H9 (cell line): ENCODE data around the gene RNF145. TPM values are rescaled to one million over a fixed set of nuclear protein-coding genes. Genes with fewer than 3 reads are reported as not detected.

ENCODE experiments used
- DNase-seq: peaks from one replicate; pipeline ENCODE4 v3.0.0-alpha.2; 2017
- H2AFZ ChIP-seq: one replicate; pipeline ENCODE4 v1.6.1; 2013; ENCODE audit warnings: mild to moderate bottlenecking, low read length, control low read depth, moderate library complexity
- H2AK5ac ChIP-seq: 2 replicates; pipeline ENCODE4 v1.6.1; 2013; ENCODE audit warnings: low read length, control low read depth, mixed read lengths; ENCODE audit not compliant: insufficient read length
- H2BK120ac ChIP-seq: one replicate; pipeline ENCODE4 v1.6.1; 2013; ENCODE audit warnings: low read depth, mild to moderate bottlenecking, low read length, control low read depth, inconsistent platforms; ENCODE audit not compliant: poor library complexity, severe bottlenecking
- H2BK12ac ChIP-seq: 2 replicates; pipeline ENCODE4 v1.6.1; 2013; ENCODE audit warnings: low read length, control low read depth, mixed read lengths, low read depth; ENCODE audit not compliant: insufficient read length
- H2BK15ac ChIP-seq: 2 replicates; pipeline ENCODE4 v1.6.1; 2013; ENCODE audit warnings: low read depth, low read length, control low read depth
- H2BK20ac ChIP-seq: one replicate; pipeline ENCODE4 v1.6.1; 2013; ENCODE audit warnings: low read depth, mild to moderate bottlenecking, low read length, control low read depth, inconsistent platforms; ENCODE audit not compliant: poor library complexity, severe bottlenecking
- H2BK5ac ChIP-seq: 2 replicates; pipeline ENCODE4 v1.6.1; 2013; ENCODE audit warnings: low read length, control low read depth, mixed read lengths; ENCODE audit not compliant: insufficient read length
- H3K14ac ChIP-seq: 2 replicates; pipeline ENCODE4 v1.6.1; 2013; ENCODE audit warnings: low read length, control low read depth; ENCODE audit not compliant: insufficient read depth
- H3K18ac ChIP-seq: 2 replicates; pipeline ENCODE4 v1.6.1; 2013; ENCODE audit warnings: low read depth, mild to moderate bottlenecking, mixed read lengths, low read length, control low read depth; ENCODE audit not compliant: insufficient read length
- H3K23ac ChIP-seq: 2 replicates; pipeline ENCODE4 v1.6.1; 2013; ENCODE audit warnings: low read length, control low read depth, mixed read lengths, low read depth; ENCODE audit not compliant: insufficient read length
- H3K23me2 ChIP-seq: 2 replicates; pipeline ENCODE4 v1.6.1; 2013; ENCODE audit warnings: low read depth, mild to moderate bottlenecking, mixed read lengths, low read length, control low read depth; ENCODE audit not compliant: insufficient read length, poor library complexity, severe bottlenecking
- H3K27ac ChIP-seq: 2 replicates; pipeline ENCODE4 v1.5.1; 2013; ENCODE audit warnings: low read length, control low read depth, mixed read lengths, low read depth; ENCODE audit not compliant: insufficient read length
- H3K27me3 ChIP-seq: 2 replicates; pipeline ENCODE4 v1.6.1; 2013; ENCODE audit warnings: low read length, control low read depth, inconsistent platforms; ENCODE audit not compliant: insufficient read depth
- H3K4ac ChIP-seq: 2 replicates; pipeline ENCODE4 v1.6.1; 2013; ENCODE audit warnings: low read depth, mild to moderate bottlenecking, control low read depth, inconsistent platforms, low read length, moderate library complexity
- H3K4me1 ChIP-seq: 2 replicates; pipeline ENCODE4 v1.6.1; 2013; ENCODE audit warnings: low read length, control low read depth, inconsistent platforms; ENCODE audit not compliant: insufficient read depth
- H3K4me2 ChIP-seq: 2 replicates; pipeline ENCODE4 v1.6.1; 2013; ENCODE audit warnings: low read length, control low read depth, mixed read lengths; ENCODE audit not compliant: insufficient read length, insufficient read depth
- H3K56ac ChIP-seq: 2 replicates; pipeline ENCODE4 v1.6.1; 2013; ENCODE audit warnings: low read depth, mild to moderate bottlenecking, mixed read lengths, low read length, control low read depth; ENCODE audit not compliant: insufficient read length
- H3K79me1 ChIP-seq: 2 replicates; pipeline ENCODE4 v1.6.1; 2013; ENCODE audit warnings: low read depth, mild to moderate bottlenecking, moderate library complexity, low read length, control low read depth, inconsistent platforms; ENCODE audit not compliant: insufficient read depth, poor library complexity, severe bottlenecking
- H3K79me2 ChIP-seq: 2 replicates; pipeline ENCODE4 v1.6.1; 2013; ENCODE audit warnings: low read length, control low read depth, inconsistent platforms; ENCODE audit not compliant: insufficient read depth
- H3K9ac ChIP-seq: 2 replicates; pipeline ENCODE4 v1.6.1; 2013; ENCODE audit warnings: low read length, control low read depth, mixed read lengths; ENCODE audit not compliant: insufficient read length; ENCODE audit errors: extremely low read depth
- H3K9me3 ChIP-seq: one replicate; pipeline ENCODE4 v1.6.1; 2013; ENCODE audit warnings: low read depth, low read length, inconsistent platforms; ENCODE audit not compliant: control insufficient read depth
- H3T11ph ChIP-seq: one replicate; pipeline ENCODE4 v1.6.1; 2013; ENCODE audit warnings: mild to moderate bottlenecking, low read length, control low read depth, inconsistent platforms
- H4K20me1 ChIP-seq: one replicate; pipeline ENCODE4 v1.6.1; 2013; ENCODE audit not compliant: control insufficient read depth, insufficient read length, insufficient read depth
- H4K5ac ChIP-seq: 2 replicates; pipeline ENCODE4 v1.6.1; 2013; ENCODE audit warnings: low read depth, mild to moderate bottlenecking, mixed read lengths, low read length, control low read depth; ENCODE audit not compliant: insufficient read length
- H4K8ac ChIP-seq: replicated peaks from 2 replicates; pipeline ENCODE4 v1.6.1; 2013; ENCODE audit warnings: low read length, control low read depth, mixed read lengths, low read depth; ENCODE audit not compliant: insufficient read length
- H4K91ac ChIP-seq: 2 replicates; pipeline ENCODE4 v1.6.1; 2013; ENCODE audit warnings: low read depth, mild to moderate bottlenecking, moderate library complexity, mixed read lengths, low read length, control low read depth; ENCODE audit not compliant: insufficient read length
- H3K27ac Mint-ChIP-seq, 3 experiments: 2 replicates in 2 of 3; 3 replicates in 1 of 3; pipeline ENCODE4 v1.8.0; 2020 to 2021; ENCODE audit warnings: mixed read lengths in 3 of 3, mild to moderate bottlenecking in 1 of 3, moderate library complexity in 1 of 3
- H3K27me3 Mint-ChIP-seq: 2 replicates; pipeline ENCODE4 v1.8.0; 2021; ENCODE audit warnings: low read depth, mild to moderate bottlenecking, moderate library complexity, mixed read lengths
- H3K36me3 Mint-ChIP-seq, 3 experiments: 2 replicates in 2 of 3; 3 replicates in 1 of 3; pipeline ENCODE4 v1.8.0; 2020 to 2021; ENCODE audit warnings: low read depth in 3 of 3, mixed read lengths in 3 of 3; ENCODE audit not compliant: insufficient read depth in 1 of 3
- H3K4me1 Mint-ChIP-seq, 2 experiments: 2 replicates each; pipeline ENCODE4 v1.8.0; 2020; ENCODE audit warnings: mixed read lengths in 2 of 2
- H3K4me3 Mint-ChIP-seq, 2 experiments: 2 replicates in 1 of 2; 3 replicates in 1 of 2; pipeline ENCODE4 v1.8.0; 2020 to 2021; ENCODE audit warnings: mild to moderate bottlenecking in 2 of 2, mixed read lengths in 2 of 2, moderate library complexity in 1 of 2
- H3K9me3 Mint-ChIP-seq, 2 experiments: 2 replicates in 1 of 2; 3 replicates in 1 of 2; pipeline ENCODE4 v1.8.0; 2020; ENCODE audit warnings: mild to moderate bottlenecking in 2 of 2, mixed read lengths in 2 of 2, moderate library complexity in 1 of 2
- CTCF ChIP-seq: fragments of 200-600 bp; sonication (generic); conservative IDR thresholded peaks from 3 replicates; pipeline ENCODE4 v1.8.0; 2021; ENCODE audit warnings: antibody characterized with exemption, mild to moderate bottlenecking
- WGBS: extraction: QIAGEN DNeasy Blood & Tissue Kit; methylation state at CpG from one replicate; pipeline ENCODE4 v1.1.7; 2013; ENCODE audit warnings: missing lambda C conversion rate, low lambda C conversion rate, mixed read lengths; ENCODE audit not compliant: insufficient read length; ENCODE audit errors: extremely low coverage; 5-methylcytosine and 5-hydroxymethylcytosine counted together
- total RNA-seq: library from RNA; stranded (reverse); gene quantifications from 2 replicates; pipeline ENCODE4 v1.2.1, GENCODE V29; 2021

The RNF145 gene
- total RNA-seq, 1 experiment from 2014 or later, result 59.1 TPM

GRCh38 chr5:159223469-159223868 is 14.1 kb upstream of the RNF145 start:
- Histone ChIP-seq H3K9me3 (no peaks in the 10 kb centered on the region), H4K91ac (no peak overlapping the region), H3K14ac (no peak overlapping the region), H3K23ac (no peak overlapping the region), H3K79me2 (no peaks in the 10 kb centered on the region), H4K5ac (no peak overlapping the region), H3K27ac (no peak overlapping the region), H2BK12ac (no peak overlapping the region), H2BK15ac (no peak overlapping the region), H3T11ph (no peak overlapping the region), H3K79me1 (no peaks in the 10 kb centered on the region), H3K9ac (no peak overlapping the region), H2BK120ac (no peak overlapping the region), H3K4ac (no peak overlapping the region), H3K4me2 (no peak overlapping the region), H3K18ac (no peak overlapping the region), H3K27me3 (peaks cover 21% of the 10 kb centered on the region; the same call in 1 of the 2 replicates), H4K20me1 (no peaks in the 10 kb centered on the region), H3K23me2 (no peaks in the 10 kb centered on the region), H2BK5ac (no peak overlapping the region), H3K4me1 (no peaks in the 10 kb centered on the region), H2AFZ (no peak overlapping the region), H4K8ac (no peak overlapping the region), H2BK20ac (no peak overlapping the region), H3K56ac (no peak overlapping the region), H2AK5ac (no peak overlapping the region)
- no peaks in the 10 kb centered on the region; a peak in 1 of 7 replicates for H3K36me3 Mint-ChIP-seq
- WGBS, result no CpG with 5 or more reads among the region's 3 CpGs
- peaks cover 7 to 10% of the 10 kb centered on the region in 2 experiments for H3K4me1 Mint-ChIP-seq
- TF ChIP-seq CTCF, result no peak
- H3K27ac Mint-ChIP-seq, result no peak overlapping the region
- H3K9me3 Mint-ChIP-seq, result peaks cover 0 to 3% of the 10 kb centered on the region in 2 experiments; a peak in 2 of 5 replicates
- H3K27me3 Mint-ChIP-seq, result peaks cover 82% of the 10 kb centered on the region
- no peak for DNase-seq
- no peak overlapping the region for H3K4me3 Mint-ChIP-seq
